HG02852 (cell line): ENCODE results near the gene GRIA1.

ENCODE experiments used
- ATAC-seq: cut with Tn5 transposase; IDR thresholded peaks from one replicate; pipeline ENCODE4 v1.9.1; 2021; ENCODE audit warnings: mild to moderate bottlenecking, moderate library complexity; ENCODE audit not compliant: unreplicated experiment

GRIA1 gene

DNA sequence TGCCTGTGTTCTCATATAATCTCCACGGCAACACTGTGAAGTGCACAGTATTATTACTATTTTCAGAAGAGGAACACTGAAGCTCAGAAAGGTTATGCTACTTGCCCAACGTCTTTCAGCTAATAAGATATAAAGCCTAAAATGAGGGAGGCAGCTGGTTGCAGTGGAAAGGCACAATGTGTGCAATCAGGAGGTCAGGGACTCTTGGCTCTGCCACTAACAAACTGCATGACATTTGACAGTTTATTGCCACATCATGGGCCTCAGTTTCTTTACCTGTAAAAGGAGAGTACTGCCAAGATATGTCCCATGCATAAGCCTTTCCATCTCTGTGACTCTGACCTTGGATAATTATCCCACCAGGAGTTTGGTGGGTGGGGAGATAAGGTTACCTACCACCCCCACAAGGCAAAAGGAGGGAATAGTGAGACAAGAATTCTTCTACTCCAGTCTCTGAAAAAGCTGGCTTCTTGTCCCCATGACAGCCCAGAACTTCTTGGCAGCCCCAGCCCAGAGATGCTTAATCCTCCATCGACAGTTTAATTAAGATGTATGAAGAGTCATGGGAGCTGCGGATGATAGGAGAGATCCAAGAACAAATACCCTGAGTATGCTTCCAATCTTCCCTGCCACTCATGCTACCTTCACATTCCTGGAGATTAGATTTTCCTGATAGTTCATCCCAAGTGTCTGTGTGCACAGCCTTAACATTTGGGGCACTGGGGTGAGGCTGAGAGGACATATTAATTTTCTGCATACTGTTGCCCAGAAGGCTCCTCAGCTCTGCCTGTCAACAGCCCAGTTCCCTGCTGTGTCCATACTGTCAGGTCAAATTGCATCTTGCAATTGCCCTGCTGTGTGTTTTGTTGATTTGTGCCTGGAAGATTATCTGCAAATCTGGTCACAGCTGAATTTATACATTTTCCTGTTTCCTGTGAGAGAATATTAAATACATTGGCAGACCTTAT is 277.0 kb downstream of the GRIA1 start:
- no peak for ATAC-seq

DNA sequence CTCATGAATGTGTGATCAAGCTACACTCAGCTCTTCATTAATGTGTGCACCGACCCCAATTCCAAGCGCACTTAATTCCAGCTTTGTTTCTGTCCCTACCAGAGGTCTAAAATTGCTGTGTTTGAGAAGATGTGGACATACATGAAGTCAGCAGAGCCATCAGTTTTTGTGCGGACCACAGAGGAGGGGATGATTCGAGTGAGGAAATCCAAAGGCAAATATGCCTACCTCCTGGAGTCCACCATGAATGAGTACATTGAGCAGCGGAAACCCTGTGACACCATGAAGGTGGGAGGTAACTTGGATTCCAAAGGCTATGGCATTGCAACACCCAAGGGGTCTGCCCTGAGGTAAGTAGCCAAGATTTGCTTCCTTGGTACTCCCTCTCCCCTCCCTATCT is 279.6 kb downstream of the GRIA1 start:
- no peak for ATAC-seq

DNA sequence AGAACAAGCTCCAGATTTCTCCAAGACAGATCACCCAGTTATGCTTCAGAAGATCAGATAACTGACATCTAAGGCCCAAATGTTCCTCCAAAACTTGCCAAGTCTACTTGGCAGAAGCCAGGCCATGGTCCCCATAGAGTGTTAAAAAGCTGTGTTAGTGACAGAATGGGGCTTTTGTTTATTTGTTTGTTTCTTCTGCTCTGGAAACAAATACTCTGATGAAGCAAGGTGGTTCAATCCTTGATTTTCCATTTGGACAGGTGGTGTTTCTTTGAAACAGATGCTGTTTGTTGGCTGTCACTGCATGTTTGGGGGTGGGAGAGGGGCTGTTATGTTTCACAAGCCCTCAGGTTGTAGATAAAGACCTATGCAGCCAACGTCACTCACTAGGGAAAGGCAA is 284.2 kb downstream of the GRIA1 start:
- no peak for ATAC-seq

DNA sequence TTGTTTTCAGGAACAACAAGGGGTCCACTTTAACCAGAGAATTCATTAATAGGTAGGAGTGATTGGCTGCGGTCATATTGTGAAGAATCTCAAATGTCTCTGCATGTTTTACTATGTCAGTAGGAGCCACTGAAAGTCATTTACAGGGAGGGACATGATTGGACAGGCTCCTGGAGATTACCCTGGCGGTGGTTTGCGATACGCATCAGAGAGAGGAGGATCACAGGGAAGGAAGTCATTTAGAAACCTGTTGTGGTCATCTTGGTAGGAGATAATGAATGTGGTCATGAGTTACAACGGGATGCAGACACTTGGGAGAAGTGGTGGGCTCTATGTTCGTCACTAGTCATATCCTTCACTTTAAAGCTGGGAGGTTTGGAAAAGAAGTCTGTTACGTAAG is 285.5 kb downstream of the GRIA1 start:
- no peak for ATAC-seq

DNA sequence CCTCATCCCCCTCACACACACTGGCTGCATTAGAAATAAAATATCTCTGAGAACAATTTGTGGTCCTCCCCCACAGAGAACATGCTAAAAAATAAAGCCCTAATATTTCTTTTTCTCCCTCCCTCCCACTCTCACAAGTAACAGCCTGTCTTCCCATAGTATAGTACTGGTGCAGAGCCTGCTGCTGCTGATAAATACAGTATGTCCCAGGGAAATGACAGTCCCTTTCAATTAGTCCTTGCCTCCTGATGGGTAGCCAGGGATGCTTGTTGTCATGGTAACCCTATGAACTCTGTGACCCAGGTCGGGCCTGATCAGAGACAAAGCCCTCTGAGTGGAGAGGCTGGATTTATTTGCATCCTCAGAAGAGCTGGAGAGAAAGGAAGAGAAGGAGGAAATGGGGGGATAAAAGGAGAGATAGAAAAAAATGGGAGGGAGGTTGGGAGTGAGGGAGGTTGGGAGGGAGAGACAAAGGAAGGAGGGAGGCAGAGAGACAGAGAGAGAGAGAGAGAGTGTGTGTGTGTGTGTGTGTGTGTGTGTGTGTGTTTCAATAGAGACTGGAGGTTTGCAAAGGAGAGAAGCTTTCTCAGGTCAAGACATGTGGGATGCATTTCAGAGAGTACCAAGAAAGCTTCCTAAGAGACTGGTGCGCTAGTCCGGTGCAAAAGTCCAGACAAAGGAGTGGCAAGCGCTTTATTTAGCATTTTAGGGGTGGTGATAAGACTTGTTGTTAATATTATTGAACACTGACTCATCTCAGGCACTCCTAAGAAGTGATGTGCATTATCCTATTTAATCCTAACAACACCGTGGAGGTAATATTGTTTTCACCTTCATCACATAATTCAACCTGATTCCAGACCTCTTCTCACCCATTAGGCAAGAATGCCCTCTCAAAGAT is 287.5 kb downstream of the GRIA1 start:
- no peak for ATAC-seq

DNA sequence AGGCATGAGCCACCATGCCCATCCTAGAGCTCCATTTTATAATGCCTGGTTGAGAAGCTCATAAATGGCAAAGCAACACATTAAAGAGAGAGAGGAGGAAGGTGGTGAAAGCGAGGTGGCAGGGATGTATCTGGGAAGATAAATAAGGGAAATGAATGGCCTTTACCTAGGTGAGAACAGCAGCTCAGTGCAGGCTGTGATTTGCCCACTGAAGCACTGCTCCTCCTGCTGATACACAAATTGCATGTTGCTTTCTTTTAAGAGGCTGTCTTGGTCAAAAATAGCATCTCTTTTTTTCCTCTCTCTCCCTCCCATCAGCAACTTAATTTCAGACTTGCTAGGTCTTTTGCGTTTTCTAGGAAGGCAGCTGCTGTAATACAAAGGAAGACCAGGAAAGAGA is 289.4 kb downstream of the GRIA1 start:
- no peak for ATAC-seq

DNA sequence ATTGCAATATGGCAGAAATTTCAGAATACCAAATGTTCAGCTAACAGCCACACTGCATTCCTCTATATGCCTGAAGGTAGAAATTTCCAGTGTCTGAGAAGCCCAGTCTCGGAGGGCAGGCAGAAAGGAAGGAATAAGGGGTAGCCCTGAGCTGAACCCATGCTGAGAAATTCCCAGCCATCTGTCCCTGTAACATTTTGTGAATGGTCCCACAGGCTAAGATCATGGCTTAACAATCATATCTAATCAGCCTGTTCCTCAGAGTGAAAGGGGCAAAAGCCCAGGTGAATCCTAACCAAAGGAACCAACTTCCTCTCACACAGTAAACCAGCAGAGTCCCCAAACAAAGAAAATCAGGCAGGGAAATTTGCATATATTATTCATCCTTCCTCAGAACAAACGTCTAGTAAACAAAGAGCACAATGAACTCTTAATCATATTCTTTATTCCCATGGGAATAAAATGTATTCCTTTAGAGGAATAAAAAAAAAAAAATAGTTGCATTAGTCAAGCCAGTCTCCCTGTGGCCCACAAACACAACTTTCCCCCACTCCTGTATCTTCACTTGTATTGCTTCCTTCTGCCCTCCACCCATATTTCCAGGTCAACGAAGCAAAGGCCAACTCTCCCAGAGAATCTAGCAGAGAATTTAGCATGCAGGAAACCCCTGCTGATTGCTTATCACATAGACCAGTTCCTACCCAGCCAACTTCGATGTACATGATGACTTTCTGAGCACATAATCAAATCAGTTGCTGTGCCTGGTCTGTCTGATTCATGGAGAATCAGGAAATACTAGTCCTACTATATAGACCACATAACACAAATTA is 290.6 kb downstream of the GRIA1 start:
- ATAC-seq = no peak

DNA sequence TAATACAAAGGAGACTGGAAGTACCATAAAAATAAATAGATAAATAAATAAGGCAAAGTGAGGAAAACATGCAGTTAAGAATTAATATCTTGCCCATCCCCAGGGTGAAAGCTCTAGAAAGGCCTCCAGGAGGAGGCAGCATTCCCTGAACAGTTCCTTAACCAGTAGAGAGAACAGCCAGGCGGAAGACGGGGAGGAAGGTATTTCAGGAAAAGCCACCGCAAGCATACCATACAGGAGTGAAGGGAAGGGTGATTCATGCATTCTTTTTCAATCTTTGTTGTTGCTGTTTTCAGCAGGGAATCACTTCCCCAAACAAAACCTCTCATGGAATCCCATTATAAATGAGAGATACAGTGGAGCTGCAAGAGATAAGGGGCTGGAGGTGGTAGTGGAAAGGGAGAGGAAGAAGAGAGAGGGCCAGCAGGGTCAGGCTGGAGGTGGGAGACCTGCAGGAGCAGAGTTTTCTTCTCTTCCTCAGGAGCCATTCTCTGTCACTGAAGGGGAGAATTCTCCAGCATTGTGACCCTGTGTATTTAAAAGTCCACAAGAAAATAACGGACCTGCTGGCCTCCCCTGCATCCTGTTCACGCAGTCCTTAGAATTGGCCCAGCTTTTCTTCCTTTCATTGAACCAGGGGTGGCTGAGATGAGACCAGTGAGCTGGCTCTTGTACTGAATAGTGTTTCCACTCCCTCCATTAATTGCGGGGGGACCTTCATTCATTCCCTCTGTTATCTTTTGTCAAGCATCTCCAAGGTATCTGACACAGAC is 292.3 kb downstream of the GRIA1 start:
- ATAC-seq = no peak

DNA sequence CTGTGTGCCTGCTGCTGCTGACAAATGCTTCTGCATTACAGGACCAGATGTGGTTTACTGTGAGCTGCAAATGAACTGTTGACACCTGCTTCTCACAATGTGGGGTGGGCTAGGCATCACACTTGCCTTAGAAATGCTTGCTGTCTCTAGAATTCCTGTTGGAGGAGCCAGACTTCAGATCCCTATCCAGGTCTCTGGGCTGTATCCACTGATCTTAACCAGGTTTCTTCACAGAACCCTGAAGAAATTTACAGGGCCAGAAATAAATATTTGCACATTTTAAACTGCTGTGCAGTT is 292.8 kb downstream of the GRIA1 start:
- no peak for ATAC-seq

DNA sequence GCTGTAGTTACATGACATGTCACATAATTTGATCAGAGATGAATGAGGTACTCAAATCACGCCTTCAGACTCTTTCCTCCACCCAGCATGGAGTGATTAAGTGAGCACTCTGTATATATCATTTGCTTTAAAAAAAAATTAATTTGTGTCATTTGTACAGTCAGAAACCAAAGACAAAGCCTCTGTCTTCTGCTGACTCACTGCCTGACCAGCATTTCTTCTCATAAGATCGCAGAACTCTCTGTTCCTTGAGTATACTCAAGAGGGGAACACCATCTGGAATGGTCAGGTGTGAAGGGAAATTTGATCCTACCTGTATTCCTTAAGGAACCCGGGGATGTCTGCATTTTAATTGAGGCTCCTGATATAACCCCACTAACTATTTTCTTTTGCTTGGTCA is 293.8 kb downstream of the GRIA1 start:
- ATAC-seq = no peak

DNA sequence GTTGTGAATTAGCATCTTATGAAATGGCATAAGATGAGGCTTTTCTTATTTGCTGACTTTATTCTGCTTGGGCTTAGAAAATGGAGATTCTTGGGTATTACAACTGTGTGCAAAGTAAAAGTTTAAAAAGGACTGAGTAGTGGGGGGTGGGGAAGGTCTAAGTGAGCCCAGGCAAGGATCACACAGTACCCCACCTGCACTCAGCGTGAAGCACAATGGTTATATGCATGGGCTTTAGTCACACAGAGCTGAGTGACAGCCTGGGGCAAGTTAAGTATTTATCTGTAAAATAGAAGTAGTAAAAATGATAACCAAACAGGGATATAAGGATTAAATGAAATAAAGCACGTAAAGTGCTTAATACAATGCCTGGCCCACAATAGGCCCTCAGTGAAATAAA is 300.9 kb downstream of the GRIA1 start:
- no peak for ATAC-seq

DNA sequence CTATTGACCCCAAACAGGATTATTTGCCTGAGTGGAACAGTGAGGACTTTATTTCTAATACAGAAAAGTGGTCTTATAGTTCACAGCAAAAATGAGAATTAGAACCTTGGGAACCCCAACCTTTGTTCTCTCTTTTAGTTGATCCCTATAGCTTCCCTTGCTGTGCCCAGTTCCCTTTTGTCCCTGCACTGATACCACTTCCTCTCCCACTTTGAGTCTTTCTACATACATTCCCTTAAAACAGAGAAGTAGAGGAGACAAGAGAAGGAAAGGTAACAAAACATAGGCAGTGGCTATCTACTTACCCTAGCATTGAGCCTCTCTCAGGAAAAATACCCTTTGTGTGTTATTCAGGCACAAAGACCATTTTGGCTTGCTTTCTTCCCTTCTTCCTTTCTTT is 301.8 kb downstream of the GRIA1 start:
- no peak for ATAC-seq

DNA sequence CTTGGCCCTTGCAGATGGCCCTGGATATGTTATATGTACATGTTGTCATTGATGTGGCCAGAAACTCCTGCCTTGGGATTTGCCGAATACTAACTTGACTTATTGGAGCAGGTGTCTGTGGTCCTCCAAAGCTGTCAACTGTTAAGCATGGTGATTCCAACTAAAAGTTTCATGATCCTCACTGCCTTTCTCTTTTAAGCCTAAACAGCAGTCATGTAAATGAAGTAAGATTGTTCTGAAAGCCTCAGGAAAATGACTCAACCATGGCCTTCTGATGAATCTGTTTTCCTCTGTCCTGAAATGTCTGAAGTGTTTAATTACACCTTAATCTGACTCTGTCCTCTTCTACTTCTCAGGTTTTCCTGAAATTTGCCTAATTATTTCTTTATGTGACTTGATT is 303.2 kb downstream of the GRIA1 start:
- no peak for ATAC-seq

DNA sequence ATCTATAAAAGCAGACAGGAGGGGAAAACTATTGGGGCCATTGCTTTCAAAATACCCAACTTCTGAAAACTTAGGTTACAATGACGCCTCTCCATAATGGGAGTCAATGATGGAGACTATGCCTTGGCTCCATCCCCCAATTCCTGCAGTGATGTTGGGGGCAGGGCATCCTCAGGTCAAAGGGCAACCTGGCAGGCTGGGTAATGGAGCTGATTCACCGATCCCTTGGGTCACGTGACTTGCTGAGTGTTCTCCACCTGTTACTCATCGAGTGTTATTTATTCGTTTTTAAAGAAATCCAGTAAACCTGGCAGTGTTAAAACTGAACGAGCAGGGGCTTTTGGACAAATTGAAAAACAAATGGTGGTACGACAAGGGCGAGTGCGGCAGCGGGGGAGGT is 303.9 kb downstream of the GRIA1 start:
- ATAC-seq = no peak

DNA sequence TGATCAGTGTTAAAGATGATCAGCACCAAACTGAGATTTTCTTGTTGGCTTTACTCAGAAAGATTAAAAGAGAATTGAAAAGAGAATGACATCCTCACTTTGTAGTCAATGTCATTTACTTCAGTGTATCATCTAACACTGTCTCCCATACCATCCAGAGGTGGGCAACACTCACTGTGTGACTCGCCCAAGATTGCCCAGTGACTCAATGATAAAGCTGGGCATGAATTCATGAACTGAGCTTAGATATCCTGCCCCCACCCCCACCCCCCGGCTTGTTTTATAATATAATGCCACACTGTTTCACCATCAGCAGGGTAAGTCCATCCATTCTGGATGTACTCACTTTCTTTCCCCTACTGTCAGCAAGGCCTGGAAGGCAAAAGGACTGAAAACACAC is 306.1 kb downstream of the GRIA1 start:
- ATAC-seq = no peak

DNA sequence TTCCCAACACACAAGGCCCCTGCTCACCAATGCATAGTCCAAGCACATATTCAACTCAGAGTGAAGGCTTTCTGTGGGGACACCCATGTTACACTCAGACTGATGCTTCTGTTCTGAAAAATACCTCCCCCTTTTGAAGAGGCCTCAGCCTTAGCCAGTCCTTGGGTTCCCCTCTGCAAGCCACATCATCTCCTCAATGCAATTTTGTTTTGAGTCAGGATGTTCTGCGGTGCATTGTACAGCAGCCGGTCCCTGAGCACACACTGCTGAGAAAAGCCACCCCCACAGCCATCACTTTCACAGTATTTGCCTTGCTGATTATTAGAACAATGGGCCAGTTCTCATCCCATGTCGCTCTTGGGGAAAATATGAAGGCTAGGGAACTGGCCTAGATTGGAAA is 307.0 kb downstream of the GRIA1 start:
- peak; percentile 97 for ATAC-seq

DNA sequence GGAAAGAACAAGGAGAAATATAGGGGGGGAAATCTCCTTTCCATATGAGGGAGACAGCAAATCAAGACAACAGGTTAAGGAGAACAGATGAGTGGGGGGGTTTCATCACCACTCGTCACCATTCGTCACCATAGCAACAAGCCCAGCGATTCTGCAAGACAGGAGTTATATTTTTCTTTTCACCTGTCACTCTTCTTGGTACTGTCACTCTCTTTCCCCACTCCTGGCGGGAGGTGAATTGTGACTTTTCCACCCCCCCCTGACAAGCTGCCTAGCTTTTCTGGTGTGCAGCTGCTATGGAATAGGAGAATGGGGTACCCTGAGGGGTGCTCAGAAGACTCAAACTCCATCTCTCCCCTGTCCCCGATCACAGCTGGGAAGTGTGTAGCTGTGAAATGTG is 308.4 kb downstream of the GRIA1 start:
- no peak for ATAC-seq

DNA sequence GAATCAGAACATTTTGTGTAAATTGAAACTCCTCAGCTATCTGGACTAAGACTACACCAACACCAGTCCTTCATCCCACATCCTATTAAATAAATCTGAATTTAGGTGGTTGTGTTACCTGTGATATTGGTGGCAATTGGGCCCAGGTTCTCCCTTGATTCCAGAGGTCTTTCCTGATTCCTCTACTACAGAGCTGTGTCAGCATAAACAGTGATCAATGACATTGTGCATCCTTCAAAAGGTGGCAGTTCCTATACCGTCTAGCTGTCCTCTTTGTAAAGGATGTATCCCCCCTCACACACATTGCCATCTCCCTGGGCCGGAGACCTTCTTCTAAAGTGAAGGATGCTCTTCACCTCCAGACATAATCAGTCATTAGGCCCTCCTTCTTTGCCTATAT is 309.0 kb downstream of the GRIA1 start:
- no peak for ATAC-seq

DNA sequence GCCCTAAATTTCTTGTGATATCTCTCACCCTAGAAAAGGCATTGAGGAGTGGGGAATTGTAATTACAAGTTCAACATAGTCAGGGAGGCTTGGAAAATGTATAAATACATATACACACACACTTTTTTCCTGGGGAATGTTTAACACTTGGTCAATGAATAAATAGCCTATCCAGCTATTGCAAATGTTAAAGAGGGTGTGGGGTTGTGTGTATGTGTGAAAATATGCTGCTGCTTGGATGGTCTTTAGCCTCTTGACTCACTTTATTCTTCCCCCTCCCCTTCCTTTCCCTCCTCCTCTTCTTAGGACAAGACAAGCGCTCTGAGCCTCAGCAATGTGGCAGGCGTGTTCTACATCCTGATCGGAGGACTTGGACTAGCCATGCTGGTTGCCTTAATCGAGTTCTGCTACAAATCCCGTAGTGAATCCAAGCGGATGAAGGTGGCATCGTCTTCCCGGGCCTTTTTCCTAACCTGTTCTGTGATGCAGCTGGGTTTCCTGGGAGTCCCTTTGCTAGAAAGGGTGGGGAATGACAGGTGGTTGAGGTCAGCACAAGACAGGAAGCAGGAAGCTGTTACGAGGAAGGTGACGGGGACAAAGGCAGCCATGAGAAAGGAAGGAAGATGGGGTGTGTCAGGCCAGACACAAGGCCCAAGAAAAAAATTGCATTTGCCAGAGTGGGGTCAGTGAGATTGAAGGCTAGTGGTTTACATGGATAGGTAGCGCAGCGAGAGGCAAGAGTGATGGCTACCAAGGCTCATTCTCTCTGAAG is 311.8 kb downstream of the GRIA1 start:
- ATAC-seq = no peak

DNA sequence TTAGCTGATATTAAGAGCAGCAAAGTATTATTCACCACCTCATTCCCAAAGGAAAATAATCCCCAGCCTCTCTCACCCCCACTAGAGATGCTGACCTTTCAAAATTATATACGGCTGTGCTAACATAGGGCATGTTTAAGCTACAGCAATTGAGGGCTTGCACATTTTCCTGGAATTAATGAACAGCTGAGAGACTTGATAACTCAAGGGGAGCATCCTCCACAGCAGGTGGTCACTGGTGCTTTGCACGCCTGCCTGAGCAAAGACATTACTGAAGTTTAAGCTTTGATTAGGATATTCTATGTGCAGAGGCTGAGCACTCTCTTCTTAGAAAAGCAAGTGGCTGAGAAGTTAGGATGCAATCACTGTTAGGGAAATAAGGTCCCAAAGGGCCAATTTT is 317.3 kb downstream of the GRIA1 start:
- no peak for ATAC-seq
